Measurements from ENCODE around the gene FOXC2.

FOXC2 gene

GRCh38 chr16:86533076-86533475 is 33.6 kb upstream of the FOXC2 start:
- DNase-seq (ENCODE audit: low spot score): no peak

- DNase-seq (ENCODE audit: low spot score): no peak
Measured at GRCh38 chr16:86533767-86534351, 32.8 kb upstream of the FOXC2 start.

GRCh38 chr16:86534779-86535615 is 31.6 kb upstream of the FOXC2 start:
- DNase-seq (ENCODE audit: low spot score): no peak

GRCh38 chr16:86536621-86537020 is 30.0 kb upstream of the FOXC2 start:
- no peak for DNase-seq (ENCODE audit: low spot score)

GRCh38 chr16:86537486-86537885 is 29.1 kb upstream of the FOXC2 start:
- DNase-seq (ENCODE audit: low spot score): no peak

- DNase-seq (ENCODE audit: low spot score): no peak
Measured at GRCh38 chr16:86538196-86538780, 28.3 kb upstream of the FOXC2 start.

- DNase-seq (ENCODE audit: low spot score): no peak
Measured at GRCh38 chr16:86540894-86541293, 25.7 kb upstream of the FOXC2 start.

- no peak for DNase-seq (ENCODE audit: low spot score)
Measured at GRCh38 chr16:86541560-86541959, 25.1 kb upstream of the FOXC2 start.

- DNase-seq (ENCODE audit: low spot score): no peak
Measured at GRCh38 chr16:86542756-86543750, 23.6 kb upstream of the FOXC2 start.

GRCh38 chr16:86545481-86545880 is 21.1 kb upstream of the FOXC2 start:
- no peak for DNase-seq (ENCODE audit: low spot score)

- DNase-seq (ENCODE audit: low spot score): no peak
Measured at GRCh38 chr16:86545954-86546637, 20.5 kb upstream of the FOXC2 start.

- no peak for DNase-seq (ENCODE audit: low spot score)
Measured at GRCh38 chr16:86546638-86547013, 20.0 kb upstream of the FOXC2 start.

- no peak for DNase-seq (ENCODE audit: low spot score)
Measured at GRCh38 chr16:86547286-86547685, 19.3 kb upstream of the FOXC2 start.

- no peak for DNase-seq (ENCODE audit: low spot score)
Measured at GRCh38 chr16:86549076-86549892, 17.3 kb upstream of the FOXC2 start.

- DNase-seq (ENCODE audit: low spot score): no peak
Measured at GRCh38 chr16:86549893-86550190, 16.8 kb upstream of the FOXC2 start.

- no peak for DNase-seq (ENCODE audit: low spot score)
Measured at GRCh38 chr16:86550281-86550680, 16.3 kb upstream of the FOXC2 start.

GRCh38 chr16:86553356-86553755 is 13.3 kb upstream of the FOXC2 start:
- DNase-seq (ENCODE audit: low spot score): no peak

- no peak for DNase-seq (ENCODE audit: low spot score)
Measured at GRCh38 chr16:86554599-86554916, 12.1 kb upstream of the FOXC2 start.

- DNase-seq (ENCODE audit: low spot score): peak; percentile 97
Measured at GRCh38 chr16:86554917-86555703, 11.5 kb upstream of the FOXC2 start, which contains the start of gene MTHFSD. MTHFSD (minus strand) TSS chr16:86555235; CDS start chr16:86555184, 51 bp downstream.

GRCh38 chr16:86555704-86556075 is 10.9 kb upstream of the FOXC2 start:
- peak; percentile 55 for DNase-seq (ENCODE audit: low spot score)

Data from left forelimb (tissue), 1 donor.